Right lung (tissue), 5 donors: ENCODE measurements around the gene ZNF750. TPM values are rescaled to one million over a fixed set of nuclear protein-coding genes. Genes with fewer than 3 reads are reported as not detected.
A peak's percentile ranks its signal among the peaks of the same experiment; 100 is the strongest.
"Not testable (repeated sequence)": the region's sequence is repeated elsewhere in the genome, so short reads cannot be mapped to it uniquely, and the experiment has no call there.

Experiments used
- DNase-seq, 2 donors: peaks; one replicate each; pipeline ENCODE4 v3.0.0-alpha.2; 2013
- polyA plus RNA-seq, 5 donors: library from polyadenylated mRNA; unstranded; fragments of 120-200 nt; gene quantifications; one replicate each; pipeline versions ENCODE4 v1.2.1 to v1.2.3, GENCODE V29; 2013; ENCODE audit warnings: inconsistent platforms in 1 of 5, low replicate concordance in 1 of 5; ENCODE audit not compliant: insufficient read length in 5 of 5, insufficient read depth in 1 of 5

ZNF750 gene
- polyA plus RNA-seq, 5 donors, result 0.34 to 0.73 (median 0.53) TPM

DNA sequence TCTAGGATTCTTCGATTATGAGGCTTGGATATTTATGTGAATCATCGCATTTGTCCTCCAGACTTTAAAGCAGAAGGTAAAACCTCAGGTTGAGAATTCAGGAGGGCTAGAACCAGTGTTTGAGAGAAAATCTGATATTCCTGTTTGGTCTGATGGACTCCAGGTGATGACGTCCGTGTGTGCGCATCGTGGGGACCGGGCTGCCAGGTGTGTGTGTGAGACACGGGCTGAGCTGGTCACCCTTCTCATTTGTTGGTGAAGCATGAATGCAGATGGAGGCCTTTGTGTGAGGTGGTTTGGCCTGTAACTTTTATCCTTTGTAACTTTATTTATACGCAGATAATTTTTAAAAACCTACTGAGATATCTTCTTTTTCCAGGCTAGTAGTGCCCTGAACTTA is 42.8 kb downstream of the ZNF750 start:
- no peak for DNase-seq

GRCh38 chr17:82795615-82796014 is 44.2 kb downstream of the ZNF750 start:
- DNase-seq, result no peak

DNA sequence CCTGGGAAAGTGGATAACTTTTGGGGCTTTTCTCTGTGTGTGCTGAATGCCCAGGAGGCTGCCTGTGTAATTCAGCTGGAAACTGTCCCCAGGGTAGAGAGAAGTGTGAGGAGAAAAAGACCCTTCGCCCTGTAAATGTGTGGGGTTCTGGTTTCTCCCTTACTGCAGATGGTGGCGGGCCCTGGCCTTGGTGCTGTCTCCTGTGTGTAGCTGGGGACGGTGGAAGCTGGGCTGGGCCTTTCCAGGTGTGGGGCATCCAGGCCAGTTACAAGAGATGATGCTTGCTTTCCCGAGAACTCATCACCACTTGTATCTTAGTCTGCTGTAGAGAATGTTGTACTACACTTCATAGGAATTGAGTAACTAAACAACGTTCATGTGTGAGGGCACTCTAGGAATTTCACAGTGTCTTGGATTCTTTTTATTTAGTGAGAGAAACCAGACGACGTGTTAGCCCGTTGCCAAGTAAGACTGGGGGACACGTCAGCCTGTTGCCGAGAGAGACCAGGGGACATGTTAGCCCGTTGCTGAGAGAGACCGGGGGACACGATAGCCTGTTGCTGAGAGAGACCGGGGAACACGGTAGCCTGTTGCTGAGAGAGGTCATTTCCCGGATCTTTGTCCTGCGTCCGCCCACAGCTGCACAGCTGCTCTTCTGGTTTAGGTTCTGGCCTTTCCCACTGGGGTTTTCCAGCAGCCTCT is 44.9 kb downstream of the ZNF750 start:
- no peak for DNase-seq

- DNase-seq, result no peak
Measured at GRCh38 chr17:82793974-82794630, 45.7 kb downstream of the ZNF750 start.

DNA sequence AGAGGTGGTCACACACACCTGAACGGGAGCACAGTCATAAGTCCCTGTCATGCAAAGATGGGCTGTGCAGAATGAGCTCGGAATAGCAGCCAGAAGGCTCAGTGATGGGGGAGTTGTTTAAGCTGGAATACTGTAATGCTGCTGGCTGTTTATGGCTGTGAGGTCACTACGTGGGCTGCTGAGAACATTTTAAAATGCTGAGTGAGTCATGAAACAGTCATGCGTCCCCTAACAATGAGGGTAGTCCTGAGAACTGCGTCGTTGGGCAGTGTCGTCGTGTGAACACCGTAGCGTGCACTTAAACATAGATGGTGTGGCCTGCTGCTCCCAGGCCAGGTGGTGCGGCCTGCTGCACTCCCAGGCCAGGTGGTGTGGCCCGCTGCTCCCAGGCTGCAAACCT is 48.3 kb downstream of the ZNF750 start:
- DNase-seq, result no peak

DNA sequence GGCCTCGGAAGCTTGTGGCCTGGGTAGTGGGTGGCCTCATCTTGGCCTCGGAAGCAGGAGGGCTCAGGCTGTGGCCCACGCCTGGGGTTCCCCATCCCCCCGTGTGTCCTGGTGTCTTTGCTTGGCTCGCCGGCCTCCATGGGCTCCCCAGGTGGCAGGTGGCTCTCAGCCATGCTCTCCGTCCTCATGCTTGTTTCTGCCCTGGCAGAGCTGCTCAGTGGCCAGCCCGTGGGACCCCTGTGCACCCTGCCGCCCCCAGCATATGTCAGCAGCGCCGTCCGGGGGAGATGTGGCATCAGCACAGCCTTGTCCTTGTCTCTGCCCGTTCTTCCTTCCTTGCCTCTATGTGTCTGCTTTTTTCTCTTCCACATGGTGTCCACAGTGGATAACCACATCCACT is 49.4 kb downstream of the ZNF750 start:
- DNase-seq, result no peak

GRCh38 chr17:82789806-82790205 is 50.0 kb downstream of the ZNF750 start:
- DNase-seq, result no peak

DNA sequence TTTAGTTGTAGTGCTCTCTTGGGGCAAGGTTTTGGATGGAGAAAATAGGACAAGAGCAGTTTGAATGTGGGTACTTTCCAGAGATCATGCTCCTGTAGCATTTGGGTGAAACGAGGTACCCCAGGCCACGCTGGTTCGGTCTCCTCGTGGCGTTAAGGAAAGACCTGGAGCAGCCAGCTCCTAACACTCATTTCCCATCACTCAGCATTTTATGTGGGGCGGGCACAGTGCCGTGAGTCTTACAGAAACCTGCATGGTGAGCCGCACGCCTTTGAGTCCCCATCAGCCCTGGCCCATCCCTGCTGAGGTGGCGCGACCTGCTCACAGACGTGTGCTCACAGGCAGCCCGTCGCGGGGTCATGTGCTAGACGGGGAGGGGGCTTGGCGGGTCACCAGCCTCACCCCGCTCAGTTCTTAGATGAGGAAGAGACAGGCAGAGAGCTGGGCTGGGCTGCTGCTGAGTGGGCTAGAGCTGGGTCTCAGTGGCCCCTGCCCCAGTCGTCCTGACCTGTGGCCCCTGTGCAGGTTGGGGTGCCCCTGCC is 50.7 kb downstream of the ZNF750 start:
- DNase-seq, result no peak

DNA sequence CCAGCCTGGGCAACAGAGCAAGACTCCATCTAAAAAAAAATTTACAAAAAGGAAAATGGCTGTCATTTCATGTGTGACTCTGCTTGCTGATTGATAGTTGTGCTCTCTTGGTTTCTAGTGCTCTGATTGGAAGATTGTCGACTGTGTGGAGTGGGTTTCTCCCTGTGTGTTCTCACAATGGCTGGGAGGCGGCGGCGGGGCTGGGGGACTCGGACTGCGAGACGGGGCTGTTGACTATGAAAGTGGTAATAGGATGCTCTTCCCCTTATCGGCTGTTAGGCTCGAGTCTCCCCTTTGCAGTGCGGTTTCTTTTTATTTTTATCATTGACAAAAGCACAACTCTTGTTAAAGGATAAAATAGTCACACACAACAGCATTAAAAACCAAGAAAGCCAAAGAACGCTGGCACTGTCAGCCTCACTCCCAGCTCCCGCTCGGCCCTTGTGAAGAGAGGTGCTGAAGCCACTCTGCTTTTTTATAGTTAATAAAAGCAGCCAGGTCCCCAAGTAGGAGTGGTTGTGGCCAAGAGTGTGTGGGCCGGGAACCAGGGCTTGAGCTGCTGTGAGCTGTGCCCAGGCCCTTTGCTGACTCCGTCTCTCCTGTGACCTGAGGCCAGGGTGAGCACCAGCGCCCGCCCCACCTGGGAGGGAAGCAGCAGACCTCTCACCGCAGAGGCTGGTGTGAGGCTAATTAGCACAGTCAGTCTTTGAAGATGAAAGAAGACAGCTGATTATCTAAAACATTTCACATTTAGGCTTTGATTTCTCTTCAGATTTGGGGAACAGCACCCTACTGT is 51.4 kb downstream of the ZNF750 start:
- DNase-seq, result no peak

- DNase-seq, result no peak
Measured at GRCh38 chr17:82787081-82787848, 52.6 kb downstream of the ZNF750 start.

- DNase-seq, result no peak
Measured at GRCh38 chr17:82786427-82786826, 53.4 kb downstream of the ZNF750 start.

- not testable (repeated sequence) for DNase-seq
Measured at GRCh38 chr17:82785581-82785980, 54.2 kb downstream of the ZNF750 start.

GRCh38 chr17:82783498-82783897 is 56.3 kb downstream of the ZNF750 start:
- DNase-seq, result no peak

GRCh38 chr17:82782657-82783207 is 57.1 kb downstream of the ZNF750 start:
- DNase-seq, result no peak

GRCh38 chr17:82781894-82782274 is 57.9 kb downstream of the ZNF750 start:
- DNase-seq, result peak; percentile 73 to 79

DNA sequence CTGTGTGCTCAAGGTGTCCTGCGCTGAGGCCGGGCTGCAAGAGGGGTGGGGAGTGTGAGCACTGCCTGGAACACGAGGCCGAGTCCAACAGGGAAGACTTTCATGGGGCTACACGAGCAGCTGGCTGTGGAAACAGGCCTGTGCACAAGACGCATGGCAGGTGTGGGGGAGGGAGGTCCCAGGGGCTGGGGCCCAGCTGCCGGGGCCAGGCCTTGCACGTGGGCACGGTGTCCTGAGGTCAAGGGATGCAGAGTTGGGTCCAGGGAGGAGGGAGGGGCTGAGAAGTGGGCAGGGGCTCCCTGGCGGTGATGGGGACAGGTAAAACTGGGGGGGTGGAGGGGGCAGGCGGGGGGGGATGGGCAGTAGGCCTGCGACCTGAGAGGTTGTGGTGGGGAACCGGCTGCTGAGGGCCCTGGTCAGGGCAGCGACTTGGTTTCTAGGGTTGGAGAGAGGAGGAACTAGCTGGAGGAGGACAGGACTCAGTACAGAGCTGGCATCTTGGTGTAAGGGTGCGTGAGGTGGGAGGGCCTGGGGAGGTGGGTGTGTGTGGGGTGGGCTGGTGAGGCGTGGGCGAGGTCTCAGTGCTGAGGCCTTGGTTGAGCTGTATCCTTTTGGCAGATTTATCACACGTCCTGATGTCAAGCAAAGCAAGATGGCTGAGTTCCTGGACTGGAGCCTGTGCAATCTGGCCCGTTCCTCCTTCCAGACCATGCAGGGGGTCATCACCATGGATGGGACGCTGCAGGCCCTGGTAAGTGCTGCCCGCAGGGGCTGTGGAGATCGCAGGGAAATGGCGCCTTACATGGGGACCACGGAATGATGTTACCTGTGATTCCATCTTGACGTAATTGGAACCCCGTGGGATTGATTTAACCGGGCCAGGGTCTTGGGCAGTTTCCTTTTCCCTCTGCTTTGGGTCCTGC is 58.6 kb downstream of the ZNF750 start:
- DNase-seq, result no peak

- DNase-seq, result no peak
Measured at GRCh38 chr17:82780195-82780594, 59.6 kb downstream of the ZNF750 start.

GRCh38 chr17:82779541-82779940 is 60.3 kb downstream of the ZNF750 start:
- no peak for DNase-seq
